GM13977 (cell line): ENCODE results near the gene CDC25A.
"Not testable (repeated sequence)": the region's sequence is repeated elsewhere in the genome, so short reads cannot be mapped to it uniquely, and the experiment has no call there.

Source experiments
- DNase-seq: peaks from one replicate; pipeline ENCODE4 v3.0.0; 2012; ENCODE audit warnings: low spot score
- CTCF ChIP-seq: IDR thresholded peaks from 2 replicates; pipeline ENCODE4 v1.5.1; 2012; ENCODE audit warnings: mild to moderate bottlenecking, control low read depth; ENCODE audit not compliant: insufficient read depth; ENCODE audit errors: extremely low read depth, missing control alignments
- in situ Hi-C: fragments of 300-500 bp; cut with MboI; formaldehyde crosslinking; loops from one replicate; pipeline ENCODE4 v1.12.0; 2022; ENCODE audit warnings: low sequenced_read_pairs, low pct_unique_long_range_greater_than_20kb, mixed read lengths, inconsistent platforms; ENCODE audit not compliant: unreplicated experiment

The CDC25A gene

GRCh38 chr3:48215466-48215865 is 27.2 kb upstream of the CDC25A start:
- in situ Hi-C loops = no loop called here
- no peak for DNase-seq
- no peak for TF ChIP-seq CTCF

- no peak for DNase-seq
- in situ Hi-C loops = no loop called here
- no peak for TF ChIP-seq CTCF
Observed at GRCh38 chr3:48215019-48215418, 26.8 kb upstream of the CDC25A start.

GRCh38 chr3:48214225-48214624 is 26.0 kb upstream of the CDC25A start:
- no peak for TF ChIP-seq CTCF
- DNase-seq = no peak
- in situ Hi-C loops = no loop called here

- in situ Hi-C loops = not testable (repeated sequence)
Observed at GRCh38 chr3:48211776-48212175, 23.6 kb upstream of the CDC25A start.

GRCh38 chr3:48210534-48210933 is 22.3 kb upstream of the CDC25A start:
- in situ Hi-C loops, DNase-seq: not testable (repeated sequence)

More at GRCh38 chr3:48211776-48212175, 23.6 kb upstream of the CDC25A start:
- DNase-seq = not testable (repeated sequence)

GRCh38 chr3:48209445-48209844 is 21.2 kb upstream of the CDC25A start:
- TF ChIP-seq CTCF = no peak
- in situ Hi-C loops = no loop called here
- DNase-seq = no peak

GRCh38 chr3:48208076-48208475 is 19.9 kb upstream of the CDC25A start:
- in situ Hi-C loops = no loop called here
- DNase-seq = no peak
- no peak for TF ChIP-seq CTCF

- in situ Hi-C loops = no loop called here
- no peak for DNase-seq
- no peak for TF ChIP-seq CTCF
Observed at GRCh38 chr3:48202632-48203031, 14.4 kb upstream of the CDC25A start.
